SKM-1 (cell line): ENCODE data around the gene AFAP1L1.

Experiments
- DNase-seq: peaks from one replicate; lab custom pipeline; 2025; ENCODE audit not compliant: unreplicated experiment; lab: John Stamatoyannopoulos, UW

AFAP1L1 gene

GRCh38 chr5:149283626-149284480 is 12.2 kb downstream of the AFAP1L1 start:
- DNase-seq, result no peak

- DNase-seq, result no peak
Measured at GRCh38 chr5:149284501-149284900, 12.8 kb downstream of the AFAP1L1 start.

- no peak for DNase-seq
Measured at GRCh38 chr5:149285153-149285552, 13.5 kb downstream of the AFAP1L1 start.

GRCh38 chr5:149288436-149288835 is 16.8 kb downstream of the AFAP1L1 start:
- no peak for DNase-seq

- DNase-seq, result no peak
Measured at GRCh38 chr5:149289301-149289700, 17.6 kb downstream of the AFAP1L1 start.

- no peak for DNase-seq
Measured at GRCh38 chr5:149294872-149295829, 23.5 kb downstream of the AFAP1L1 start.

- DNase-seq, result no peak
Measured at GRCh38 chr5:149297340-149298025, 25.8 kb downstream of the AFAP1L1 start.

GRCh38 chr5:149298163-149298562 is 26.5 kb downstream of the AFAP1L1 start:
- DNase-seq, result no peak

- no peak for DNase-seq
Measured at GRCh38 chr5:149298842-149299404, 27.3 kb downstream of the AFAP1L1 start.

GRCh38 chr5:149299451-149300054 is 27.9 kb downstream of the AFAP1L1 start:
- no peak for DNase-seq

- no peak for DNase-seq
Measured at GRCh38 chr5:149300441-149300840, 28.8 kb downstream of the AFAP1L1 start.

GRCh38 chr5:149301049-149301743 is 29.5 kb downstream of the AFAP1L1 start:
- no peak for DNase-seq

GRCh38 chr5:149301744-149302380 is 30.2 kb downstream of the AFAP1L1 start:
- no peak for DNase-seq

- no peak for DNase-seq
Measured at GRCh38 chr5:149302641-149303040, 31.0 kb downstream of the AFAP1L1 start.

- DNase-seq, result no peak
Measured at GRCh38 chr5:149303210-149303609, 31.6 kb downstream of the AFAP1L1 start.

GRCh38 chr5:149304195-149305078 is 32.8 kb downstream of the AFAP1L1 start:
- DNase-seq, result no peak

GRCh38 chr5:149309354-149309753 is 37.7 kb downstream of the AFAP1L1 start:
- no peak for DNase-seq

GRCh38 chr5:149310488-149310887 is 38.8 kb downstream of the AFAP1L1 start:
- no peak for DNase-seq
